Hypothalamus (tissue), 51 donors: ENCODE data around the gene TECR.
"Not testable (repeated sequence)": the region's sequence is repeated elsewhere in the genome, so short reads cannot be mapped to it uniquely, and the experiment has no call there.

Experiments used
- DNase-seq, 51 donors: peaks; one replicate each; lab custom pipeline; 2025; lab: John Stamatoyannopoulos, UW

The TECR gene

GRCh38 chr19:14558370-14559066 is 29.1 kb downstream of the TECR start:
- DNase-seq = no peak

- DNase-seq = no peak
Observed at GRCh38 chr19:14559916-14560775, 30.8 kb downstream of the TECR start.

- no peak for DNase-seq
Observed at GRCh38 chr19:14560776-14561108, 31.3 kb downstream of the TECR start.

GRCh38 chr19:14561249-14561648 is 31.9 kb downstream of the TECR start:
- no peak for DNase-seq

GRCh38 chr19:14561847-14562351 is 32.5 kb downstream of the TECR start:
- peak in 41 of 51 donors; percentile 10 to 81 (median 62) for DNase-seq

GRCh38 chr19:14562660-14563589 is 33.5 kb downstream of the TECR start:
- DNase-seq = peak in 1 of 51 donors; percentile 25

GRCh38 chr19:14563590-14563926 is 34.2 kb downstream of the TECR start:
- no peak for DNase-seq

- no peak for DNase-seq
Observed at GRCh38 chr19:14563989-14564651, 34.7 kb downstream of the TECR start.

GRCh38 chr19:14564652-14565297 is 35.4 kb downstream of the TECR start:
- not testable (repeated sequence) for DNase-seq

- DNase-seq = peak in 1 of 51 donors; percentile 18
Observed at GRCh38 chr19:14565298-14565679, 35.9 kb downstream of the TECR start.

- DNase-seq = no peak
Observed at GRCh38 chr19:14565765-14566711, 36.6 kb downstream of the TECR start.

GRCh38 chr19:14566712-14567077 is 37.3 kb downstream of the TECR start:
- no peak for DNase-seq

GRCh38 chr19:14567079-14567478 is 37.7 kb downstream of the TECR start:
- no peak for DNase-seq

GRCh38 chr19:14570864-14571527 is 41.6 kb downstream of the TECR start:
- DNase-seq = no peak

GRCh38 chr19:14571695-14572490 is 42.5 kb downstream of the TECR start, which contains the start of gene NDUFB7:
Gene NDUFB7, minus strand, starts transcription at chr19:14572066. Its CDS starts 66 bp downstream, at chr19:14572000.
- peak; percentile 36 to 95 (median 87) for DNase-seq

- DNase-seq = no peak
Observed at GRCh38 chr19:14575428-14575980, 46.1 kb downstream of the TECR start.

- DNase-seq = no peak
Observed at GRCh38 chr19:14576363-14576762, 47.0 kb downstream of the TECR start.
